ENCODE data around the gene OTUB2.

The OTUB2 gene

GRCh38 chr14:94077823-94078222, 51.7 kb downstream of the OTUB2 start:
- FAIRE-seq, result no peak
- no peak for DNase-seq (ENCODE audit: insufficient read length, low spot score)
- TF ChIP-seq TAF1 (IDR thresholded peaks at IDR 0.05; ENCODE audit: low read depth, low read length), result no peak
- TF ChIP-seq PAX5 (IDR thresholded peaks at IDR 0.05; ENCODE audit: insufficient read depth, low read length, severe bottlenecking), result no peak
- no peak for TF ChIP-seq SPI1 (IDR thresholded peaks at IDR 0.05; ENCODE audit: low read depth, low read length)
- TF ChIP-seq POLR2A (IDR thresholded peaks at IDR 0.05; ENCODE audit: low read depth, low read length), result no peak
- TF ChIP-seq POLR2AphosphoS5 (IDR thresholded peaks at IDR 0.05; ENCODE audit: low read depth, low read length), result no peak
- TF ChIP-seq POU2F2 (IDR thresholded peaks at IDR 0.05; ENCODE audit: low read depth, low read length), result no peak

GRCh38 chr14:94079891-94080620, 53.9 kb downstream of the OTUB2 start:
- FAIRE-seq, result no peak
- TF ChIP-seq SPI1 (IDR thresholded peaks at IDR 0.05; ENCODE audit: low read depth, low read length) (no peak), POLR2AphosphoS5 (IDR thresholded peaks at IDR 0.05; ENCODE audit: low read depth, low read length) (no peak), POLR2A (IDR thresholded peaks at IDR 0.05; ENCODE audit: low read depth, low read length) (no peak), TAF1 (IDR thresholded peaks at IDR 0.05; ENCODE audit: low read depth, low read length) (no peak), POU2F2 (IDR thresholded peaks at IDR 0.05; ENCODE audit: low read depth, low read length) (no peak), PAX5 (IDR thresholded peaks at IDR 0.05; ENCODE audit: insufficient read depth, low read length, severe bottlenecking) (no peak)
- no peak for DNase-seq (ENCODE audit: insufficient read length, low spot score)

- TF ChIP-seq POLR2AphosphoS5 (IDR thresholded peaks at IDR 0.05; ENCODE audit: low read depth, low read length), result peak; percentile 95
- peak; percentile 91 for TF ChIP-seq POLR2A (IDR thresholded peaks at IDR 0.05; ENCODE audit: low read depth, low read length)
- peak; percentile 80 for TF ChIP-seq SPI1 (IDR thresholded peaks at IDR 0.05; ENCODE audit: low read depth, low read length)
- TF ChIP-seq TAF1 (IDR thresholded peaks at IDR 0.05; ENCODE audit: low read depth, low read length), result peak; percentile 83
- TF ChIP-seq POU2F2 (IDR thresholded peaks at IDR 0.05; ENCODE audit: low read depth, low read length), result peak; percentile 33; the same call in 1 of the 2 replicates
- peak; percentile 44 for TF ChIP-seq PAX5 (IDR thresholded peaks at IDR 0.05; ENCODE audit: insufficient read depth, low read length, severe bottlenecking)
- peak; percentile 96 for FAIRE-seq
- peak; percentile 92 for DNase-seq (ENCODE audit: insufficient read length, low spot score)
Observed at GRCh38 chr14:94080621-94081385, 54.7 kb downstream of the OTUB2 start, which contains the start of the genes DDX24 and IFI27L1. DDX24 (minus strand) TSS chr14:94081202; CDS start chr14:94079742, 1,460 bp downstream. IFI27L1 (plus strand) TSS chr14:94081310; CDS start chr14:94096938, 15,628 bp downstream.

- no peak for TF ChIP-seq POLR2A (IDR thresholded peaks at IDR 0.05; ENCODE audit: low read depth, low read length)
- no peak for TF ChIP-seq TAF1 (IDR thresholded peaks at IDR 0.05; ENCODE audit: low read depth, low read length)
- TF ChIP-seq PAX5 (IDR thresholded peaks at IDR 0.05; ENCODE audit: insufficient read depth, low read length, severe bottlenecking), result no peak
- no peak for TF ChIP-seq POLR2AphosphoS5 (IDR thresholded peaks at IDR 0.05; ENCODE audit: low read depth, low read length)
- TF ChIP-seq POU2F2 (IDR thresholded peaks at IDR 0.05; ENCODE audit: low read depth, low read length), result no peak
- no peak for TF ChIP-seq SPI1 (IDR thresholded peaks at IDR 0.05; ENCODE audit: low read depth, low read length)
- DNase-seq (ENCODE audit: insufficient read length, low spot score) (no peak), FAIRE-seq (no peak)
Observed at GRCh38 chr14:94081386-94081820, 55.3 kb downstream of the OTUB2 start.

GRCh38 chr14:94087891-94088290, 61.8 kb downstream of the OTUB2 start:
- DNase-seq (ENCODE audit: insufficient read length, low spot score) (no peak), FAIRE-seq (no peak)
- TF ChIP-seq SPI1 (IDR thresholded peaks at IDR 0.05; ENCODE audit: low read depth, low read length) (no peak), POLR2A (IDR thresholded peaks at IDR 0.05; ENCODE audit: low read depth, low read length) (no peak), POU2F2 (IDR thresholded peaks at IDR 0.05; ENCODE audit: low read depth, low read length) (no peak), PAX5 (IDR thresholded peaks at IDR 0.05; ENCODE audit: insufficient read depth, low read length, severe bottlenecking) (no peak)

GRCh38 chr14:94088516-94088915, 62.4 kb downstream of the OTUB2 start:
- FAIRE-seq (no peak), DNase-seq (ENCODE audit: insufficient read length, low spot score) (no peak)
- no peak for TF ChIP-seq POLR2AphosphoS5 (IDR thresholded peaks at IDR 0.05; ENCODE audit: low read depth, low read length)
- no peak for TF ChIP-seq TAF1 (IDR thresholded peaks at IDR 0.05; ENCODE audit: low read depth, low read length)
- TF ChIP-seq POU2F2 (IDR thresholded peaks at IDR 0.05; ENCODE audit: low read depth, low read length), result no peak
- no peak for TF ChIP-seq POLR2A (IDR thresholded peaks at IDR 0.05; ENCODE audit: low read depth, low read length)
- no peak for TF ChIP-seq PAX5 (IDR thresholded peaks at IDR 0.05; ENCODE audit: insufficient read depth, low read length, severe bottlenecking)
- no peak for TF ChIP-seq SPI1 (IDR thresholded peaks at IDR 0.05; ENCODE audit: low read depth, low read length)

- TF ChIP-seq SPI1 (IDR thresholded peaks at IDR 0.05; ENCODE audit: low read depth, low read length) (no peak), TAF1 (IDR thresholded peaks at IDR 0.05; ENCODE audit: low read depth, low read length) (no peak), POLR2A (IDR thresholded peaks at IDR 0.05; ENCODE audit: low read depth, low read length) (no peak), POLR2AphosphoS5 (IDR thresholded peaks at IDR 0.05; ENCODE audit: low read depth, low read length) (no peak), POU2F2 (IDR thresholded peaks at IDR 0.05; ENCODE audit: low read depth, low read length) (no peak), PAX5 (IDR thresholded peaks at IDR 0.05; ENCODE audit: insufficient read depth, low read length, severe bottlenecking) (no peak)
- DNase-seq (ENCODE audit: insufficient read length, low spot score) (no peak), FAIRE-seq (no peak)
Observed at GRCh38 chr14:94089479-94089878, 63.3 kb downstream of the OTUB2 start.

GRCh38 chr14:94093418-94093817, 67.3 kb downstream of the OTUB2 start:
- TF ChIP-seq PAX5 (IDR thresholded peaks at IDR 0.05; ENCODE audit: insufficient read depth, low read length, severe bottlenecking) (no peak), SPI1 (IDR thresholded peaks at IDR 0.05; ENCODE audit: low read depth, low read length) (no peak), POLR2A (IDR thresholded peaks at IDR 0.05; ENCODE audit: low read depth, low read length) (no peak), POLR2AphosphoS5 (IDR thresholded peaks at IDR 0.05; ENCODE audit: low read depth, low read length) (no peak), POU2F2 (IDR thresholded peaks at IDR 0.05; ENCODE audit: low read depth, low read length) (no peak)
- no peak for FAIRE-seq
- no peak for DNase-seq (ENCODE audit: insufficient read length, low spot score)

GRCh38 chr14:94097091-94097490, 71.0 kb downstream of the OTUB2 start:
- DNase-seq (ENCODE audit: insufficient read length, low spot score), result no peak
- FAIRE-seq, result no peak
- TF ChIP-seq PAX5 (IDR thresholded peaks at IDR 0.05; ENCODE audit: insufficient read depth, low read length, severe bottlenecking) (no peak), SPI1 (IDR thresholded peaks at IDR 0.05; ENCODE audit: low read depth, low read length) (no peak), POLR2AphosphoS5 (IDR thresholded peaks at IDR 0.05; ENCODE audit: low read depth, low read length) (no peak), POLR2A (IDR thresholded peaks at IDR 0.05; ENCODE audit: low read depth, low read length) (no peak), POU2F2 (IDR thresholded peaks at IDR 0.05; ENCODE audit: low read depth, low read length) (no peak), TAF1 (IDR thresholded peaks at IDR 0.05; ENCODE audit: low read depth, low read length) (no peak)
